K562 (cell line): ENCODE results near the gene MYMK. TPM values are rescaled to one million over a fixed set of nuclear protein-coding genes. Genes with fewer than 3 reads are reported as not detected.

Experiments
- ATAC-seq: fragments of 200-7000 bp; cut with Tn5 transposase; 3 replicates; pipeline ENCODE4 v1.9.1; 2020; ENCODE audit warnings: moderate library complexity
- BruUV-seq: library from RNA; stranded (reverse); fragments of 400-500 nt; replicated peaks from 2 replicates; lab custom pipeline; 2021; lab: Mats Ljungman, UMichigan
- CTCF ChIA-PET: fragments of 300-600 bp; formaldehyde crosslinking; extraction: SDS; loops from one replicate; lab custom pipeline; 2021; ENCODE audit warnings: low intra/inter-chr PET ratio; lab: Yijun Ruan, JAX
- POLR2A ChIA-PET: fragments of 300-600, 350-650 bp; sonication (Branson Sonifier 250); formaldehyde crosslinking; extraction: SDS; loops from one replicate; lab custom pipeline; 2021; ENCODE audit warnings: antibody characterized with exemption, inconsistent platforms; lab: Yijun Ruan, JAX
- DNase-seq, 4 experiments: peaks; one replicate each; pipeline versions ENCODE4 v3.0.0 to v3.0.0-alpha.2; 2011 to 2018; ENCODE audit warnings: low spot score in 3 of 4, mixed read lengths in 3 of 4; ENCODE audit errors: extremely low read depth in 1 of 4
- FAIRE-seq: peaks from 2 replicates; lab custom pipeline; 2011; peaks lifted over from hg19 to GRCh38; lab: Jason Lieb, UNC
- H2AFZ ChIP-seq: 2 replicates; pipeline ENCODE4 v1.6.0; 2011; ENCODE audit warnings: low read depth, low read length, control low read depth, inconsistent platforms
- H3K27ac ChIP-seq: fragments of 200-600 bp; 3 replicates; pipeline ENCODE4 v1.8.0; 2011; ENCODE audit warnings: low read depth, mild to moderate bottlenecking, control low read depth, inconsistent platforms, low read length, moderate library complexity, mixed read lengths; ENCODE audit errors: extremely low read depth
- H3K27me3 ChIP-seq, 2 experiments: fragments of 300-600 bp in 1 of 2; 2 replicates in 1 of 2; 3 replicates in 1 of 2; pipeline versions ENCODE4 v1.6.0 to v1.8.0; 2011; ENCODE audit warnings: inconsistent platforms in 2 of 2, low read length in 2 of 2, mild to moderate bottlenecking in 1 of 2, mixed read lengths in 1 of 2, moderate library complexity in 1 of 2; ENCODE audit not compliant: control insufficient read depth in 2 of 2, insufficient read depth in 2 of 2
- H3K36me3 ChIP-seq: fragments of 300-600 bp; 3 replicates; pipeline ENCODE4 v1.8.0; 2011; ENCODE audit warnings: mild to moderate bottlenecking, low read length, inconsistent platforms; ENCODE audit not compliant: control insufficient read depth, insufficient read depth
- H3K4me1 ChIP-seq, 2 experiments: fragments of 200-600 bp in 1 of 2; replicated peaks in 1 of 2; 2 replicates in 1 of 2; 3 replicates in 1 of 2; pipeline versions ENCODE4 v1.5.1 to v1.8.0; 2011; ENCODE audit warnings: inconsistent platforms in 2 of 2, low read length in 2 of 2, mild to moderate bottlenecking in 1 of 2, mixed read lengths in 1 of 2, moderate library complexity in 1 of 2; ENCODE audit not compliant: control insufficient read depth in 2 of 2, insufficient read depth in 2 of 2
- H3K4me2 ChIP-seq: 2 replicates; pipeline ENCODE4 v1.6.1; 2011; ENCODE audit warnings: low read length, control low read depth, inconsistent platforms, mixed read lengths; ENCODE audit not compliant: insufficient read depth
- H3K4me3 ChIP-seq: fragments of 200-600 bp; sonication (generic), shearing (Covaris generic); 2 replicates; pipeline ENCODE4 v1.5.1; 2016; ENCODE audit warnings: control low read depth, inconsistent platforms
- H3K79me2 ChIP-seq: fragments of 200-600 bp; 3 replicates; pipeline ENCODE4 v1.8.0; 2011; ENCODE audit warnings: low read length, inconsistent platforms; ENCODE audit not compliant: control insufficient read depth, insufficient read depth
- H3K9ac ChIP-seq, 2 experiments: 2 replicates each; pipeline versions ENCODE4 v1.6.0 to v1.6.1; 2011; ENCODE audit warnings: low read depth in 2 of 2, low read length in 2 of 2, control low read depth in 1 of 2, inconsistent platforms in 1 of 2, mild to moderate bottlenecking in 1 of 2, mixed read lengths in 1 of 2; ENCODE audit not compliant: insufficient read depth in 1 of 2
- H3K9me1 ChIP-seq: one replicate; pipeline ENCODE4 v1.6.0; 2011; ENCODE audit warnings: inconsistent platforms, mild to moderate bottlenecking, low read length, moderate library complexity; ENCODE audit not compliant: control insufficient read depth, insufficient read depth
- H3K9me3 ChIP-seq: replicated peaks from 2 replicates; pipeline ENCODE4 v1.5.1; 2011; ENCODE audit warnings: low read depth, low read length, inconsistent platforms; ENCODE audit not compliant: control insufficient read depth, insufficient read depth
- H4K20me1 ChIP-seq: replicated peaks from 2 replicates; pipeline ENCODE4 v1.6.1; 2011; ENCODE audit warnings: low read length, inconsistent platforms, mixed read lengths; ENCODE audit not compliant: control insufficient read depth, insufficient read depth
- ETV5 ChIP-seq: sonication (generic); formaldehyde crosslinking; IDR thresholded peaks from 2 replicates; pipeline ENCODE4 v1.4.0; 2020; ENCODE audit warnings: low read depth, mild to moderate bottlenecking, missing genetic modification reagents
- FOXP1 ChIP-seq: sonication (generic); formaldehyde crosslinking; IDR thresholded peaks from 2 replicates; pipeline ENCODE4 v1.8.0; 2022; ENCODE audit warnings: mild to moderate bottlenecking, missing genetic modification reagents
- GATA2 ChIP-seq: sonication (generic); formaldehyde crosslinking; IDR thresholded peaks from 2 replicates; pipeline ENCODE4 v1.4.0; 2020; ENCODE audit warnings: mild to moderate bottlenecking, missing genetic modification reagents
- HDAC1 ChIP-seq, 2 experiments: fragments of 450-650 bp; IDR thresholded peaks; 2 replicates each; pipeline ENCODE4 v1.6.1; 2016 to 2017; ENCODE audit warnings: inconsistent platforms in 1 of 2, mild to moderate bottlenecking in 1 of 2, moderate library complexity in 1 of 2
- MAFK ChIP-seq: IDR thresholded peaks from 2 replicates; pipeline ENCODE4 v1.6.1; 2011; ENCODE audit warnings: low read length, improper control_type of control experiment
- MXI1 ChIP-seq: IDR thresholded peaks from 2 replicates; pipeline ENCODE4 v1.6.1; 2011; ENCODE audit warnings: low read depth, mild to moderate bottlenecking, improper control_type of control experiment, low read length
- MYC ChIP-seq, 2 experiments: fragments of 250-450 bp in 1 of 2; sonication (Bioruptor Pico) in 1 of 2; IDR thresholded peaks; 2 replicates each; pipeline versions ENCODE4 v1.5.1 to v1.6.1; 2012 to 2021; ENCODE audit warnings: low read depth in 2 of 2, borderline replicate concordance in 1 of 2, improper control_type of control experiment in 1 of 2, low read length in 1 of 2, mild to moderate bottlenecking in 1 of 2, moderate library complexity in 1 of 2
- PHF20 ChIP-seq: fragments of 450-650 bp; IDR thresholded peaks from 2 replicates; pipeline ENCODE4 v1.6.1; 2018; ENCODE audit not compliant: partially characterized antibody
- TSC22D4 ChIP-seq: fragments of 450-650 bp; IDR thresholded peaks from 2 replicates; pipeline ENCODE4 v1.6.1; 2016; ENCODE audit warnings: missing genetic modification characterization, missing biosample characterization, control low read depth
- ZNF436 ChIP-seq: fragments of 250-450, 450-650 bp; sonication (Bioruptor Pico); formaldehyde crosslinking; IDR thresholded peaks from 2 replicates; pipeline ENCODE4 v1.7.0; 2020; ENCODE audit warnings: mild to moderate bottlenecking
- ZNF766 ChIP-seq: fragments of 200-800 bp; sonication (Bioruptor generic); conservative IDR thresholded peaks from 2 replicates; pipeline ENCODE4 v1.6.1; 2016; ENCODE audit warnings: missing genetic modification characterization, missing compliant biosample characterization
- WGBS: fragments of 100-300 bp; shearing (Covaris generic); methylation state at CpG from one replicate; pipeline ENCODE4 v1.1.6; 2016; ENCODE audit warnings: low coverage, mixed read lengths; ENCODE audit not compliant: insufficient coverage; ENCODE audit errors: missing lambda C conversion rate; 5-methylcytosine and 5-hydroxymethylcytosine counted together
- in situ Hi-C: fragments of 300-500 bp; cut with MboI; formaldehyde crosslinking; loops from 4 replicates; pipeline ENCODE4 v1.15.0; 2018; ENCODE audit warnings: inconsistent platforms, mixed read lengths
- intact Hi-C: fragments of 100-400 bp; cut with micrococcal nuclease; formaldehyde crosslinking; loops from 2 replicates; pipeline ENCODE4 v1.14.2; 2022
- polyA plus RNA-seq, 8 experiments: library from polyadenylated mRNA; depleted of rRNA in 4 of 8; stranded (reverse) in 5 of 8; unstranded in 3 of 8; fragments of >200 nt; fragmentation: Nextera tagmentation in 2 of 8; fragmentation: Illumina TruSeq in 1 of 8; extraction: Ambion mirVana in 2 of 8; extraction: Trizol in 1 of 8; gene quantifications; 2 replicates each; pipeline versions ENCODE4 v1.2.1 to v1.2.3, GENCODE V29; 2011 to 2014; ENCODE audit warnings: inconsistent platforms in 1 of 8, missing spikeins in 1 of 8
- total RNA-seq, 7 experiments: library from RNA; depleted of rRNA in 6 of 7; stranded (reverse); fragments of >200 nt in 6 of 7; fragmentation: Illumina TruSeq in 2 of 7; extraction: Trizol in 2 of 7; gene quantifications; 2 replicates each; pipeline versions ENCODE4 v1.2.1 to v1.2.3, GENCODE V29; 2011 to 2021; ENCODE audit warnings: low replicate concordance in 1 of 7
- TF ChIP-seq, protein P1 (sequence below): fragments of 200-800 bp; sonication (Bioruptor generic); IDR thresholded peaks from 2 replicates; pipeline ENCODE4 v1.6.1; 2017; ENCODE audit warnings: missing genetic modification characterization, missing compliant biosample characterization
- TF ChIP-seq, protein P2 (sequence below): fragments of 450-650 bp; formaldehyde crosslinking; IDR thresholded peaks from 2 replicates; pipeline ENCODE4 v1.4.0; 2022; ENCODE audit warnings: missing genetic modification characterization

The MYMK gene
- total and polyA plus RNA-seq, 9 of the 15 experiments (the other 6 are each of a cell fraction or from before 2014, with no cell fraction given) = not detected

DNA sequence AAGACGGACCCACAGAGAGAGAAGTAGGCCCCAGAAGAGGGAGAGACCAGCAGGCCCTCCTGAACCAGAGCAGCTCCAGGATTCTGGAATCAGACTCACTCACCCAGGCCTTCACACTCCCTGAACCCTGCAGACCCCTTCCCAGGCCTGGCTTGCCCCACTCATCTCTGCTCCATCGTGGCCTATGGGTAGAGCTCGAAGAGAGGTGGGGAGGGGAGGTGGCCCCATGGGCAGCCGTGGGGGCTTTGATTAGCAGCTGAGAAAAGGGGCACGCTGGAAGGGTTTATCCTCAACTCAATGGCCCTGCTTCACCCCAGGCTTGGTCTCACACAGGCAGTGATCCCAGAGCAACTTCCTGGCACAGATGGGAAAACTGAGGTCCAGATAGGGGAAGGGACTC lies 613 bp downstream of the MYMK start:
- DNase-seq = no peak
- Histone ChIP-seq H3K79me2 (no peaks in the 10 kb centered on the region), H3K4me3 (no peak overlapping the region), H3K36me3 (no peaks in the 10 kb centered on the region), H4K20me1 (peaks cover 11% of the 10 kb centered on the region), H3K4me2 (no peak overlapping the region), H3K27me3 (peaks cover 55 to 92% of the 10 kb centered on the region in 2 experiments; a peak in 4 of 5 replicates), H3K4me1 (peaks cover 0 to 19% of the 10 kb centered on the region in 2 experiments; a peak in 1 of 5 replicates), H3K9ac (no peak overlapping the region), H3K9me3 (no peaks in the 10 kb centered on the region), H3K27ac (no peak overlapping the region), H2AFZ (no peak overlapping the region), H3K9me1 (no peaks in the 10 kb centered on the region)
- ChIA-PET CTCF (no interaction called here), POLR2A (interaction anchor here (0.6 to 1.3 kb wide), 2 partner anchors 18 to 1100 kb away, joined by 3 to 4 read pairs; no protein-coding TSS in a partner anchor)
- no TSS peak for BruUV-seq
- no peak for ATAC-seq
- in situ Hi-C loops = no loop called here
- no peak for TF ChIP-seq MYC (IDR thresholded peaks at IDR 0.05; ENCODE audit: low read depth, low read length)
- TF ChIP-seq MYC (CRISPR knock-in tag; IDR thresholded peaks at IDR 0.05; ENCODE audit: borderline replicate concordance, low read depth) = no peak
- no peak for TF ChIP-seq ZNF766 (CRISPR knock-in tag)
- no peak for TF ChIP-seq FOXP1 (CRISPR knock-in tag)
- TF ChIP-seq MAFK = no peak
- no peak for TF ChIP-seq GATA2 (CRISPR knock-in tag)
- no peak for TF ChIP-seq ETV5 (CRISPR knock-in tag)
- no peak for TF ChIP-seq HDAC1 (IDR thresholded peaks at IDR 0.05)
- TF ChIP-seq, protein P1, sequence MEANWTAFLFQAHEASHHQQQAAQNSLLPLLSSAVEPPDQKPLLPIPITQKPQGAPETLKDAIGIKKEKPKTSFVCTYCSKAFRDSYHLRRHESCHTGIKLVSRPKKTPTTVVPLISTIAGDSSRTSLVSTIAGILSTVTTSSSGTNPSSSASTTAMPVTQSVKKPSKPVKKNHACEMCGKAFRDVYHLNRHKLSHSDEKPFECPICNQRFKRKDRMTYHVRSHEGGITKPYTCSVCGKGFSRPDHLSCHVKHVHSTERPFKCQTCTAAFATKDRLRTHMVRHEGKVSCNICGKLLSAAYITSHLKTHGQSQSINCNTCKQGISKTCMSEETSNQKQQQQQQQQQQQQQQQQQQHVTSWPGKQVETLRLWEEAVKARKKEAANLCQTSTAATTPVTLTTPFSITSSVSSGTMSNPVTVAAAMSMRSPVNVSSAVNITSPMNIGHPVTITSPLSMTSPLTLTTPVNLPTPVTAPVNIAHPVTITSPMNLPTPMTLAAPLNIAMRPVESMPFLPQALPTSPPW (CRISPR knock-in tag) = no peak
- no peak for TF ChIP-seq TSC22D4 (tag)
- TF ChIP-seq ZNF436 (CRISPR knock-in tag) = no peak
- no peak for TF ChIP-seq MXI1
- TF ChIP-seq PHF20 = no peak
- TF ChIP-seq, protein P2, sequence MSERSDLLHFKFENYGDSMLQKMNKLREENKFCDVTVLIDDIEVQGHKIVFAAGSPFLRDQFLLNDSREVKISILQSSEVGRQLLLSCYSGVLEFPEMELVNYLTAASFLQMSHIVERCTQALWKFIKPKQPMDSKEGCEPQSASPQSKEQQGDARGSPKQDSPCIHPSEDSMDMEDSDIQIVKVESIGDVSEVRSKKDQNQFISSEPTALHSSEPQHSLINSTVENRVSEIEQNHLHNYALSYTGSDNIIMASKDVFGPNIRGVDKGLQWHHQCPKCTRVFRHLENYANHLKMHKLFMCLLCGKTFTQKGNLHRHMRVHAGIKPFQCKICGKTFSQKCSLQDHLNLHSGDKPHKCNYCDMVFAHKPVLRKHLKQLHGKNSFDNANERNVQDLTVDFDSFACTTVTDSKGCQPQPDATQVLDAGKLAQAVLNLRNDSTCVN (CRISPR knock-in tag) = no peak
- FAIRE-seq = no peak
- intact Hi-C loops = no loop called here
- 0% methylated on average over 3 of the region's 5 CpGs for WGBS
